ENCODE data around the gene PPP6R3. TPM values are rescaled to one million over a fixed set of nuclear protein-coding genes. Genes with fewer than 3 reads are reported as not detected.

Gene PPP6R3
- total RNA-seq, 3 donors from 2014 or later (not counting 1 experiment from before 2014, with no cell fraction given), result 148 to 176 (median 149) TPM

DNA sequence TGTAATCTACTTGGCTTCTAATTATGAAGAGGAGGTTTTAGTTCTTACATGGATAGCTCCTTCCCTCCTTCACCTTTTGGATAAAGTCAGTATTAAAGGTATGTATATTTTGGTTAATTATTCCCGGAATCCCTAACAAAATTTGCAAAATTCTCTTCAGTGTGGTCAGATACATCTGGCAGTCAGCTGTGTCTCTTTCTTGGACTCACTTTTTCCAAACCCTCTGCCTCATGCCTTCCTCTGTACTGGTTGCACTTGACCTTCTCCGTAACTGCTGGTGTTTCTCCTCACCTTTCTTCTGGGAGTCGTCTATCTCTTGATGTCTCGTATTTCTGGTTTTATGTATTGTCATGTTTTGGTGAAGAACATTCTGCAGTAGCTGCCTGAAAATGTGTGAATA, 62.5 kb downstream of the PPP6R3 start:
- TF ChIP-seq, protein P1, sequence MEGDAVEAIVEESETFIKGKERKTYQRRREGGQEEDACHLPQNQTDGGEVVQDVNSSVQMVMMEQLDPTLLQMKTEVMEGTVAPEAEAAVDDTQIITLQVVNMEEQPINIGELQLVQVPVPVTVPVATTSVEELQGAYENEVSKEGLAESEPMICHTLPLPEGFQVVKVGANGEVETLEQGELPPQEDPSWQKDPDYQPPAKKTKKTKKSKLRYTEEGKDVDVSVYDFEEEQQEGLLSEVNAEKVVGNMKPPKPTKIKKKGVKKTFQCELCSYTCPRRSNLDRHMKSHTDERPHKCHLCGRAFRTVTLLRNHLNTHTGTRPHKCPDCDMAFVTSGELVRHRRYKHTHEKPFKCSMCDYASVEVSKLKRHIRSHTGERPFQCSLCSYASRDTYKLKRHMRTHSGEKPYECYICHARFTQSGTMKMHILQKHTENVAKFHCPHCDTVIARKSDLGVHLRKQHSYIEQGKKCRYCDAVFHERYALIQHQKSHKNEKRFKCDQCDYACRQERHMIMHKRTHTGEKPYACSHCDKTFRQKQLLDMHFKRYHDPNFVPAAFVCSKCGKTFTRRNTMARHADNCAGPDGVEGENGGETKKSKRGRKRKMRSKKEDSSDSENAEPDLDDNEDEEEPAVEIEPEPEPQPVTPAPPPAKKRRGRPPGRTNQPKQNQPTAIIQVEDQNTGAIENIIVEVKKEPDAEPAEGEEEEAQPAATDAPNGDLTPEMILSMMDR (IDR thresholded peaks at IDR 0.05), result no peak
- ATAC-seq (no peak), DNase-seq (no peak)
- intact Hi-C loops (cut with micrococcal nuclease), result no loop called here
- Histone ChIP-seq H3K36me3 (ENCODE audit: control insufficient read depth, insufficient read depth, low read length) (peaks cover 63% of the 10 kb centered on the region), H3K27ac (ENCODE audit: low read length) (no peak overlapping the region), H3K4me1 (ENCODE audit: control insufficient read depth, insufficient read depth, low read length) (peaks cover 9% of the 10 kb centered on the region), H3K9me3 (ENCODE audit: control insufficient read depth, insufficient read depth, low read length) (no peaks in the 10 kb centered on the region), H3K27me3 (ENCODE audit: control insufficient read depth, insufficient read depth, low read length) (no peaks in the 10 kb centered on the region), H3K4me3 (ENCODE audit: low read length) (no peak overlapping the region)
- Mint-ChIP-seq H3K4me1 (peaks cover 70 to 76% of the 10 kb centered on the region in 2 donors), H3K27ac (peak overlapping the region in 1 of 2 donors; percentile 22), H3K4me3 (no peak overlapping the region), H3K36me3 (peaks cover 11% of the 10 kb centered on the region), H3K27me3 (ENCODE audit: low read depth in 2 of 2) (no peaks in the 10 kb centered on the region), H3K9me3 (no peaks in the 10 kb centered on the region)
- 98% methylated on average over 4 of the region's 4 CpGs for WGBS (ENCODE audit: insufficient coverage)

DNA sequence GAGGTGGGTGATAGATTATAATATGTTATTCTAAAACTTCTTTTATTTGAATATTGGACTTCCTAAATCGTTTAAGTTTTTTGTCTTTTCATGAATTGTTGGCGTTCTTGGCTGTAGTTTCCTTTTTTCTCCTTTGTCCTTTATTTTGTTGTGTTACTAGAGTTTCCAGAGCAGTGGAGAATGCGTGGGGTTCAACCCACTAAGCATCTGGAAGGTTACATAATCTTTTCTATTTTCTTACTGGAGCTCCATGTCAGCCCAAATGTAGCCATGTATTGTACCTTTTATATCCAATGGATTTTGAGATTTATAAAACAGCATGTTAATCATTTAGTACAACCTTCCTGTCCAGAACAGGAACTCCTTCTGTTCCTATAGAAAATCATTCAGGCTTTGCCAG, 63.2 kb downstream of the PPP6R3 start:
- H3K4me1 ChIP-seq (ENCODE audit: control insufficient read depth, insufficient read depth, low read length), result peaks cover 15% of the 10 kb centered on the region
- peaks cover 72 to 78% of the 10 kb centered on the region in 2 donors for H3K4me1 Mint-ChIP-seq
- H3K36me3 Mint-ChIP-seq, result peaks cover 11% of the 10 kb centered on the region
- no peak overlapping the region for H3K27ac ChIP-seq (ENCODE audit: low read length)
- 100% methylated on average over 1 of the region's 3 CpGs for WGBS (ENCODE audit: insufficient coverage)
- H3K36me3 ChIP-seq (ENCODE audit: control insufficient read depth, insufficient read depth, low read length), result peaks cover 63% of the 10 kb centered on the region
- H3K27ac Mint-ChIP-seq, result peak overlapping the region; percentile 19 to 22
- H3K9me3 ChIP-seq (ENCODE audit: control insufficient read depth, insufficient read depth, low read length), result no peaks in the 10 kb centered on the region
- no peaks in the 10 kb centered on the region for H3K9me3 Mint-ChIP-seq
- H3K4me3 ChIP-seq (ENCODE audit: low read length), result no peak overlapping the region
- ATAC-seq (no peak), DNase-seq (no peak)
- intact Hi-C loops (cut with micrococcal nuclease), result no loop called here
- no peak overlapping the region for H3K4me3 Mint-ChIP-seq
- no peaks in the 10 kb centered on the region for H3K27me3 ChIP-seq (ENCODE audit: control insufficient read depth, insufficient read depth, low read length)
- no peaks in the 10 kb centered on the region for H3K27me3 Mint-ChIP-seq (ENCODE audit: low read depth in 2 of 2)
- TF ChIP-seq, protein P1 (IDR thresholded peaks at IDR 0.05), result no peak

DNA sequence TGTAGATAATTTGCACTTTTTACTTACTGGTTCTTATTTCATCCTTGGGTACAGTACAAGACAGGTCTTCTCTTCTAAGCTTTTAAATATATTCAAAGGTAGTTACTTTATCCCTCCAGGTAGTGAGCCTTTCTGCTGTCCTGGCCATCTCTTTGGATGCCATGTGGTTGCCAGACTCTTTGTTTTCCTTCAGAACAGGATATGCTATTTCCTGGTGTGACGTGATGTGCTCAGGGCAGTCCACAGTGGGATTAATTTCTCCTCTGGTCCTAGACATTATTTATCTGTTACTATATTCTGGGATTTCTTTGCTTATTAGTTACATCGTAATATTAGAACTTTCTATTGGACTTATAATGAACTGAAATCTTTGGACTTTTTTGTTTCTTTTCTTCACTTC, 63.7 kb downstream of the PPP6R3 start:
- WGBS (ENCODE audit: insufficient coverage), result 50% methylated on average over 1 of the region's 2 CpGs
- Mint-ChIP-seq H3K36me3 (peaks cover 11% of the 10 kb centered on the region), H3K4me3 (no peak overlapping the region), H3K4me1 (peaks cover 70 to 76% of the 10 kb centered on the region in 2 donors), H3K27ac (peak overlapping the region; percentile 22 to 69), H3K27me3 (ENCODE audit: low read depth in 2 of 2) (no peaks in the 10 kb centered on the region), H3K9me3 (no peaks in the 10 kb centered on the region)
- ATAC-seq (no peak), DNase-seq (no peak)
- H3K27me3 ChIP-seq (ENCODE audit: control insufficient read depth, insufficient read depth, low read length), result no peaks in the 10 kb centered on the region
- H3K27ac ChIP-seq (ENCODE audit: low read length), result no peak overlapping the region
- H3K4me1 ChIP-seq (ENCODE audit: control insufficient read depth, insufficient read depth, low read length), result peaks cover 18% of the 10 kb centered on the region
- H3K4me3 ChIP-seq (ENCODE audit: low read length), result no peak overlapping the region
- peaks cover 63% of the 10 kb centered on the region for H3K36me3 ChIP-seq (ENCODE audit: control insufficient read depth, insufficient read depth, low read length)
- intact Hi-C loops (cut with micrococcal nuclease), result no loop called here
- TF ChIP-seq, protein P1 (IDR thresholded peaks at IDR 0.05), result no peak
- H3K9me3 ChIP-seq (ENCODE audit: control insufficient read depth, insufficient read depth, low read length), result no peaks in the 10 kb centered on the region

DNA sequence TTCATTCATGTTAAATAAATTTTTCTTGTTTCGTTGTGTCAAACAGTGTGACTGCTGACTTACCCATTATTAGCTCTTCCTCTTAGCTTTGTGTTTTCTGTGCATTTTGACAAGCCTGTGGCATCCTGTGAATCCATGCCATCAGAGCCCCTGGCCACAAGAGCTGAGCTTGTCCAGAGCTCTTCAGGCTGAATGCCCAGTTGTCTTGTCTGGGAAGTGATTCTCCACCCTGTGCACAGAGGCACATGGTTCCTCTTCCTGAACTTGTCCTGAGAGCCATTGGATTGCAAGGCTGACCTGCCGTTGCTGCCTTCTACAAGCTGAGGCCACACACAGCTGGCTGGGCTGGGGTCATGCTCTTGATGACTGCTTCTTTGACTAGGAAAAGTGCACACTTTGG, 64.1 kb downstream of the PPP6R3 start:
- 100% methylated on average over 2 of the region's 2 CpGs for WGBS (ENCODE audit: insufficient coverage)
- H3K4me1 Mint-ChIP-seq, result peaks cover 69 to 76% of the 10 kb centered on the region in 2 donors
- ATAC-seq, result no peak
- Histone ChIP-seq H3K4me1 (ENCODE audit: control insufficient read depth, insufficient read depth, low read length) (peaks cover 20% of the 10 kb centered on the region), H3K36me3 (ENCODE audit: control insufficient read depth, insufficient read depth, low read length) (peaks cover 58% of the 10 kb centered on the region), H3K4me3 (ENCODE audit: low read length) (no peak overlapping the region), H3K27me3 (ENCODE audit: control insufficient read depth, insufficient read depth, low read length) (no peaks in the 10 kb centered on the region), H3K27ac (ENCODE audit: low read length) (no peak overlapping the region), H3K9me3 (ENCODE audit: control insufficient read depth, insufficient read depth, low read length) (no peaks in the 10 kb centered on the region)
- DNase-seq, result no peak
- TF ChIP-seq, protein P1 (IDR thresholded peaks at IDR 0.05), result no peak
- peak overlapping the region; percentile 22 to 69 for H3K27ac Mint-ChIP-seq
- no peaks in the 10 kb centered on the region for H3K27me3 Mint-ChIP-seq (ENCODE audit: low read depth in 2 of 2)
- H3K9me3 Mint-ChIP-seq, result no peaks in the 10 kb centered on the region
- H3K36me3 Mint-ChIP-seq, result peaks cover 11% of the 10 kb centered on the region
- H3K4me3 Mint-ChIP-seq, result no peak overlapping the region
- intact Hi-C loops (cut with micrococcal nuclease), result no loop called here
